GM12892 (cell line): Measurements from ENCODE around the gene IL1F10.
"Not testable (repeated sequence)": the region's sequence is repeated elsewhere in the genome, so short reads cannot be mapped to it uniquely, and the experiment has no call there.

ENCODE experiments used
- DNase-seq: peaks from one replicate; pipeline ENCODE4 v3.0.0; 2011; ENCODE audit not compliant: insufficient read length
- FAIRE-seq: peaks from 2 replicates; lab custom pipeline; 2011; peaks lifted over from hg19 to GRCh38; lab: Jason Lieb, UNC
- POLR2A ChIP-seq: IDR thresholded peaks from 2 replicates; pipeline ENCODE4 v1.6.1; 2011; ENCODE audit warnings: low read depth, low read length, control low read depth
- POLR2AphosphoS5 ChIP-seq: IDR thresholded peaks from 2 replicates; pipeline ENCODE4 v1.6.1; 2011; ENCODE audit warnings: low read depth, low read length, control low read depth
- TAF1 ChIP-seq: IDR thresholded peaks from 2 replicates; pipeline ENCODE4 v1.6.1; 2011; ENCODE audit warnings: low read depth, mild to moderate bottlenecking, control low read depth, low read length, borderline replicate concordance

IL1F10 gene

DNA sequence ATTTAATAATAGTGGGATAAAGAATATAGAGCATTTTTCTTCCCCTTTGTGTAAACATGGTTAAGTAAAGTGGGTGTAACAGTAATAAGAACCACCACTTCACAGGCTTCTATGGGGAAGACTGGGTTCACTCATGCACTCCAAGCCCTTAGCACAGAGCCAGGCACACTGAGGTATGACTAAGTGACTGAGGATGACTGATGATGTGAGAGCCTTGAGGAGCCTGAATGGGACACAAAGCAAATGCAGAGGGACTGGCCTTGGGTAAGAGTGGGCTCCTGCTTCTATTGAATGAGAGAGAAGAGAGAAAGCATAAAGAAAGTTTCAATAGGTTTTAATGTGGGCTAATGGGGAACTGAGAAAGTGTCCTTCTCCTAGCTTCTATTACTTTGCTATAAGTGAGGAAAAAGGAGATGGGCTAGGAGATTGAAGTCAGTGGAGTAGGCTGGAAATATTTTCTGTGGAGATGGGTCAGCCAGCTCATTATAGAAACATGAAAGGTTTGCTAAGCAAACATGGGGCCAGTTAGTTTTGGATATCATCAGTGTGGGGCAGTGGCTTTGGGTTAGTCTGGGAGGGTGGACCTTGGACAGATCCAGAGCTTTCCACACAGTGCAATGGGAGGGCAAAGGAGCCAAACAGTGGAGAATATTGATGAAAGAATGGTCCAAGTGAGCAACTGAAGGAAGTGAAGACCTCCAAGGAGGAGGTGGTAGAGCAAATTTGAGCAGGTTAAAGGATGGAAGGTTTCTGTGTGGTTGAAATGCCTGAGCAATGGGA is 20.6 kb downstream of the IL1F10 start:
- TF ChIP-seq POLR2A: no peak
- TF ChIP-seq POLR2AphosphoS5: no peak
- TF ChIP-seq TAF1: no peak
- peak; percentile 30 for FAIRE-seq

DNA sequence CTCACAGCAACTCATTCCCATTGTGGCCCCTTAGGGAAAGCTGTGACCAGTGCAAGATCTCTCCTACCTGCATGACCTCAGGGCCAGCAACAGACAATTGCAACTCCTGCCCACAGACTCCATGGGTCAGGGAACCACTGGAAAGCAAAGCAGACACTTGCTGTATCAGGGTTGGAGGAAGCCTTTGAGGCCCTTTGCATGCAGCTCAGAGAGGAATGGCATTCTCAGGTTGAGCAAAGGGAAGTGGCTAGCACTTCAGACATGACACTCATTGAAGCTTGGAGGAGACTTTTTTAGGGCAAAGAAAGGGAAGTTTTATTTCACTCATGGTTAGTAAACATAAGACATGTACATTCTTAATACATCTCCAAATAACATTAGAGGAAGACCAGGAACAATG is 22.1 kb downstream of the IL1F10 start:
- DNase-seq: no peak
- FAIRE-seq: peak; percentile 80
- TF ChIP-seq POLR2AphosphoS5: 0 out of 2 replicates have a peak, but pooled peaks have one; percentile 28
- TF ChIP-seq POLR2A: peak; percentile 38; the same call in 1 of the 2 replicates
- TF ChIP-seq TAF1: no peak

More for the DNA sequence above, 20.6 kb downstream of the IL1F10 start:
- DNase-seq: no peak

DNA sequence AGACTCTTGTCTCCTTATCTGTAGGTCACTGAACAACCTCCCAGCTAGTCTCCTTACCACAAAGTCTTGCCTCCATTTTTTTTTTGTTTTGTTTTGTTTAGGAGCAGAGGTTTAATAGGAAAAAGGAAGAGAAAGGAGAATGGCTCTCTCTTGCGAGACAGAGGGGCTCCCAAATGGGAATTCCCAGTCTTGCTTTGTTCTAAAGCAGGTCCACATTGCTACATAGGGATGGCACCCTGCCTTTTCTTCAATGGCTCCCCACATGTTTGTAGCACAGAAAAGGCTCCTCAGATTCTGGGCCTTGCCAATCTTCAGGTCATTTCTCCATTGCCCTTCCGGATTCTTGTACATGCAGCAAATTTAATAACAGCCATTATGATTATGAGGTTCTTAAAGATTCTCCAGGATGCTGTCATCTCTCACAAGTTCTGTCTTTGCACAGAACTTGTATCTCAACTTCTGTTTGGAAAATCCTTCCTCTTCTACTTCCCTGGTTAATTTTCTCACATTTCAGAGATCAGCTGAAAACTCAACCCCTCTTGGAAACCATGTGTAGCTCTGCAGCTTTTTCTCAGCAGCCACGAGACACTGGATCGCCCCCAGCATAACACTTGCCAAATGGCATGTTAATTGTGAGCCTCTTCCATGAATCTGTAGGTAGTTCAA is 23.6 kb downstream of the IL1F10 start:
- DNase-seq: no peak
- TF ChIP-seq POLR2A: no peak
- no peak for TF ChIP-seq POLR2AphosphoS5
- no peak for TF ChIP-seq TAF1
- no peak for FAIRE-seq

DNA sequence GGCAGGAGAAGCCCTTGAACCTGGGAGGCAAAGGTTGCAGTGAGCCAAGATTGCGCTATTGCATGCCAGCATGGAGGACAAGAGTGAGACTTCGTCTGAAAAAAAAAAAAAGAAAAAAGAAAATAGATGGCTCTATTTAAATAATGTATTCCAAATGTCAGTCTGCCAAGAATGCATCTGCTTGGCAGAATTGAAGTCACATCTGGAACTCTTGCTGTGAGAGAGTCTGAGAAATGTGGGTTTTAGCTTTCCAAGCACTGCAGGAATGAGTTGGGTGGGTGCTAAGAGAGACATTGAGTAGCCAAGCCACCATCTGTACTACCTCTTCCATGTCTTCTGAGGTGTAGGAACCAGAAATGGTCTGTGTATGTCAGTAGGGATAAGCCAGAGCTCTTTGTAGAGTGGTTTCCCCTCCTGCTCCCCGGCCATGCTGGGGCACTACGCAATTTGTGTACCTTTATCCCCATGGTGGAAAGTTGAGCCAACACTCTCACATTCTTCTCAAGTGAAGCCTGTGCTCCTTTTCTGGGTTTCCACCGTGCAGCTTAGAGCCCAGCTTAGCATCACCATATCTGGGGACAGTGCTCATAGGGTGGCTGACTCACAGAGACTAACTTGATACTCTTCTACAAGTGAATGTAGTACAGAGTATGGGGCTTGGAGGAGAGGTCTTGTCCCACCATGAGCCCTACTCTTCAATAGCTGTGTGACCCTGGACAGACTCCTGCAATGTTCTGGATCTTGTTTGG is 25.3 kb downstream of the IL1F10 start:
- TF ChIP-seq POLR2AphosphoS5 (no peak), TAF1 (no peak), POLR2A (no peak)
- no peak for FAIRE-seq
- no peak for DNase-seq

DNA sequence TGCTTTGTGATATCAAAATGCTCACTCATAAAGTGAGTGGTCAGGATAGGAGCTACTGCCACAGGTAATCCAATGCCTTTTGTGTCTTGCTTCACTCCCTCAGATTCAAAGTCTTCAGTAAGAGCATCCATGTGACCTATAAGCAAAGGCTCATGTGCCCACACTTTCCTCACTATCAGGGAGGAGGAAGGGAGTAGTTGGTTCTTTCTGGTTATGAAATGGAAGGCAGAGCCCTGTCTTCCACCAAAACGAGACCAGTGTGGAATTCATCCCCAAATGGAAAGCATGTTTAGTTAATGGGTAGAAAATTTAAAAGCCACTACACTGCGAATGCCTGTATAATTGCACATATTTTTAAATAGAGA is 25.8 kb downstream of the IL1F10 start:
- DNase-seq (no peak), FAIRE-seq (no peak)
- TF ChIP-seq TAF1 (no peak), POLR2A (no peak), POLR2AphosphoS5 (no peak)

DNA sequence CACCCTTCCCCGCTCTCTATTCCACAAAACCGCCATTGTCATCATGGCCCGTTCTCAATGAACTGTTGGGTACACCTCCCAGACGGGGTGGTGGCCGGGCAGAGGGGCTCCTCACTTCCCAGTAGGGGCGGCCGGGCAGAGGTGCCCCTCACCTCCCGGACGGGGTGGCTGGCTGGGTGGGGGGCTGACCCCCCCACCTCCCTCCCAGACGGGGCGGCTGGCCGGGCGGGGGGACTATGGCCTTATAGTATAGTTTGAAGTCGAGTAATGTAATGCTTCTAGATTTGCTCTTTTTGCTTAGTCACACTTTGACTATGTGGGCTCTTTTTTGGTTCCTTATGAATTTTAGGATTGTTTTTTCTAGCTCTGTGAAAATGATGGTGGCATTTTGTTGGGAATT is 28.5 kb downstream of the IL1F10 start:
- FAIRE-seq, DNase-seq: not testable (repeated sequence)

DNA sequence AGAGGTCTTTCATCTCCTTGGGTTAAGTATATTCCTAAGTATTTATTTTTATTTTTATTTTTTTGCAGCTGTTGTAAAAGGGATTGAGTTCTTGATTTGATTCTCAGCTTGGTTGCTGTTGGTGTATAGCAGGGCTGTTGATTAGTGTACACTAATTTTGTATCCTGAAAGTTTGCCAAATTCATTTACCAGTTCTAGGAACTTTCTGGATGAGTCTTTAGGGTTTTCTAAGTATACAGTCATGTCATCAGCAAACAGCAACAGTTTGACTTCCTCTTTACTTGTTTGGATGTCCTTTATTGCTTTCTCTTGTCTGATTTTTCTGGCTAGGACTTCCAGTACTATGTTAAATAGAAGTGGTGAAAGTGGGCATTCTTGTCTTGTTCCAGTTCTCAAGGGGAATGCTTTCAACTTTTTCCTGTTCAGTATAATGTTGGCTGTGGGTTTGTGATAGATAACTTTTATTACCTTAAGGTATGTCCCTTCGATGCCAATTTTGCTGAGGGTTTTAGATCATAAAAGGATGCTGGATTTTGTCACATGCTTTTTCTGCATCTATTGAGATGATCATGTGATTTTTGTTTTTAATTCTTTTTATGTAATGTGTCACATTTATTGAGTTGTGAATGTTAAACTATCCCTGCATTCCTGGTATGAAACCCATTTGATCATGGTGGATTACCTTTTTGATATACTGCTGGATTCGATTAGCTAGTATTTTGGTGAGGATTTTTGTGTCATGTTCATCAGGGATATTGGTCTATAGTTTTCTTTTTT is 29.3 kb downstream of the IL1F10 start:
- DNase-seq, FAIRE-seq: not testable (repeated sequence)

DNA sequence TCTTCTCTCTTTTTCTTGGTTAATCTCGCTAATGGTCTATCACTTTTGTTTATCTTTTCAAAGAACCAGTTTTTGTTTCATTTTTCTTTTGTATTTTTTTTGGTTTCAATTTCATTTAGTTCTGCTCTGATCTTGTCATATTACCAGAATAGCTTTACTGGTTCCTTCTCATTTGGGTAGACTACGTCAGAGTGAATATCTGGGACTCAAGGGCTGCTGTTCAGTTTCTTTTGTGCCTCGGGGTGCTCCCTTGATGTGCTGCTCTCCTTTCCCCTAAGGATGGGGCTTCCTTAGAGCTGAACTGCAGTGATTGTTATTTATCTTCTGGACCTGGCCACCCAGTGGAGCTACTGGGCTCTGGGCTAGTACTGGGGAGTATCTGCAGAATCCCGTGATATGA is 30.3 kb downstream of the IL1F10 start:
- FAIRE-seq (peak; percentile 56), DNase-seq (no peak)
- TF ChIP-seq POLR2AphosphoS5: no peak
- TF ChIP-seq POLR2A: no peak
- no peak for TF ChIP-seq TAF1

DNA sequence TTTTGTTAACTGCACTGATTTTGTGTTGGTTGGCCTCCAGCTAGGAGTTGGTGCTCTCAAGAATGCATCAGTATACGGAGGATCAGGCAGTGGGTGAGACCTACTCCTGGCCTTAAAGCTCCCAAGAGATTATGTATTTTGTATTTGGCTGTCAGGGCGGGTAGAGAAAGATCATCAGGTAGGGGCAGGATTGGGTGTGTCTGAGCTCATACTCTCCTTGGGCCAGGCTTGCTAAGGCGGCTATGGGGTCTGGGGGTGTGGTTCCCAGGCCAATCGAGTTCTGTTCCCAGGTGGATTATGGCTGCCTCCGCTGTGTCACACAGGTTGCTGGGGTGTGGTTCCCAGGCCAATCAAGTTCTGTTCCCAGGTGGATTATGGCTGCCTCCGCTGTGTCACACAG is 30.8 kb downstream of the IL1F10 start:
- TF ChIP-seq POLR2AphosphoS5: no peak
- TF ChIP-seq POLR2A: no peak
- no peak for TF ChIP-seq TAF1
- DNase-seq (no peak), FAIRE-seq (no peak)

DNA sequence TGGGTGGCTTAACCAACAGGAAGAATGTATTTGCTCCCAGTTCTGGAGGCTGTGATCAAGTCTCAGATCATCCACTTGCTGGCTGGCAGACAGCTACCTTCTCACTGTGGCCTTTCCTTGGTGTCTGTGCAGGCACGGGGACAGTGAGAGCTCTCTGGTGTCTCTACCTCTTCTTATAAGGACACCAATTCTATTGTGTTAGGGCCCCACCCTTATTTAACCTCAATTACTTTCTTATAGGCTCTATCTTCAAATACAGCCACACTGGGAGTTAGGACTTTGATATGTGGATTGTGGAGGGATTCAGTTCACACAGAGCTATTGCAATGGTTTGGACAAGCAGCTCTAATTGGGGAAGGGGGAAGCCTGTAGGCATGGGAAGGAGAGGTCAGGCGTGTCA is 34.4 kb downstream of the IL1F10 start:
- no peak for TF ChIP-seq POLR2AphosphoS5
- DNase-seq (no peak), FAIRE-seq (no peak)

DNA sequence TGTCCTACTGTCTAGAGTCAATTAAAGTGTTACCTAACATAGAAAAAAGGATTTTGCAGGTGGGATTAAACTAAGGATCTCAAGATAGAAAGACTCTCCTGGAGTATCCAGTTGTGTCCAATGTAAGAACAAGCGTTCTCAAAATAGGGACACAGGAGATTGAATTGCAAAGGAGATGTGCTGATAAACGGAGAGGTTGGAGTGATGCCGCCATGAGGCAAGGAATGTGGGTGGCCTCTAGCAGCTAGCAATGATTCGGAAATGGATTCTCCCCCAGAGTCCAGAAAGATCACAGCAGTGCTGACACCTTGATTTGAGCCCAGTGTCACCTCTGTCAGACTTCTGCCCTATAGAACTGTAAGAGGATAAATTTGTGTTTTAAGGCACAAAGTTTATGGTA is 35.5 kb downstream of the IL1F10 start:
- no peak for TF ChIP-seq POLR2AphosphoS5
- TF ChIP-seq POLR2A: no peak
- TF ChIP-seq TAF1: no peak
- FAIRE-seq (no peak), DNase-seq (no peak)
